ENCODE measurements around the gene GFI1B.
"Not testable (repeated sequence)": the region's sequence is repeated elsewhere in the genome, so short reads cannot be mapped to it uniquely, and the experiment has no call there.

Gene GFI1B

DNA sequence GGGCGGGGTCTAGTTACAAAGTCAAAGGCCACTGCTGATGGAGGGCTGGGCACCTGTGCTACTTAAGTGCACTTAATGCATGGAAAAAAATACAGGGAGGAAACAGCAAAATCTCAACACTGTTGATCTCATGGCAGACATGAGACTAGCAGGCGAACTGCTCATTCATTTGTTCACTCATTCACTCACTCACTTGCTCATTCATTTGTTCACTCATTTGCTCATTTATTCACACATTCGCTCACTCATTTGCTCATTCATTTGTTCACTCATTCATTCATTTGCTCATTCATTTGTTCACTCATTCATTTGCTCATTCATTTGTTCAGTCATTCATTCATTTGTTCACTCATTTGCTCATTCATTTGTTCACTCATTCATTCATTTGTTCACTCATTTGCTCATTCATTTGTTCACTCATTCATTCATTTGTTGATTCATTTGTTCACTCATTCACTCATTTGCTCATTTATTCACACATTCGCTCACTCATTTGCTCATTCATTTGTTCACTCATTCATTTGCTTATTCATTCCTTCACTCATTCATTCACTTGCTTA is 11.6 kb downstream of the GFI1B start:
- not testable (repeated sequence) for H3K4me2 ChIP-seq (ENCODE audit: low read length); H3K36me3 ChIP-seq (ENCODE audit: control insufficient read depth, insufficient read depth, low read length); H3K79me2 ChIP-seq (ENCODE audit: control insufficient read depth, insufficient read depth, low read length); H3K27ac ChIP-seq (ENCODE audit: low read depth, low read length); H4K8ac ChIP-seq (ENCODE audit: low read depth, low read length); H3K79me1 ChIP-seq (ENCODE audit: low read length); H2BK15ac ChIP-seq (replicated peaks; ENCODE audit: low read depth); H3K4me3 ChIP-seq (ENCODE audit: low read length); H3K4ac ChIP-seq (ENCODE audit: low read depth, low read length); H3K9ac ChIP-seq (ENCODE audit: low read length); H3K56ac ChIP-seq (ENCODE audit: low read length); H3K18ac ChIP-seq (ENCODE audit: low read length); H2BK120ac ChIP-seq (ENCODE audit: low read depth, low read length); H3K27me3 ChIP-seq (ENCODE audit: insufficient read depth, low read length, poor library complexity); H2AK5ac ChIP-seq (ENCODE audit: low read length); H4K5ac ChIP-seq (ENCODE audit: low read length); H3K23ac ChIP-seq (ENCODE audit: low read length); H2BK5ac ChIP-seq (ENCODE audit: low read length)
- DNase-seq = peak; percentile 66
- H3K4me1 ChIP-seq (ENCODE audit: control insufficient read depth, low read depth, low read length) = peaks cover 13% of the 10 kb centered on the region
- no CpG with 5 or more reads among the region's 4 CpGs for WGBS (ENCODE audit: extremely low coverage, insufficient coverage, low lambda C conversion rate)

- Histone ChIP-seq H3K79me1 (ENCODE audit: low read length) (no peaks in the 10 kb centered on the region), H2BK5ac (ENCODE audit: low read length) (peak overlapping the region; percentile 5), H3K79me2 (ENCODE audit: control insufficient read depth, insufficient read depth, low read length) (no peaks in the 10 kb centered on the region), H3K27me3 (ENCODE audit: insufficient read depth, low read length, poor library complexity) (no peaks in the 10 kb centered on the region), H3K56ac (ENCODE audit: low read length) (peak overlapping the region; percentile 54), H3K36me3 (ENCODE audit: control insufficient read depth, insufficient read depth, low read length) (no peaks in the 10 kb centered on the region), H3K23ac (ENCODE audit: low read length) (no peak overlapping the region), H4K5ac (ENCODE audit: low read length) (no peak overlapping the region), H2BK15ac (replicated peaks; ENCODE audit: low read depth) (no peak overlapping the region), H3K9ac (ENCODE audit: low read length) (no peak overlapping the region), H2AK5ac (ENCODE audit: low read length) (no peak overlapping the region), H3K4ac (ENCODE audit: low read depth, low read length) (peak overlapping the region; percentile 20), H3K4me1 (ENCODE audit: control insufficient read depth, low read depth, low read length) (peaks cover 13% of the 10 kb centered on the region), H3K4me2 (ENCODE audit: low read length) (no peak overlapping the region), H2BK120ac (ENCODE audit: low read depth, low read length) (no peak overlapping the region), H3K27ac (ENCODE audit: low read depth, low read length) (peak overlapping the region; percentile 84), H3K18ac (ENCODE audit: low read length) (no peak overlapping the region), H3K4me3 (ENCODE audit: low read length) (no peak overlapping the region), H4K8ac (ENCODE audit: low read depth, low read length) (no peak overlapping the region)
- no CpG with 5 or more reads among the region's 14 CpGs for WGBS (ENCODE audit: extremely low coverage, insufficient coverage, low lambda C conversion rate)
- no peak for DNase-seq
Observed at GRCh38 chr9:132990781-132991180, 12.3 kb downstream of the GFI1B start.

DNA sequence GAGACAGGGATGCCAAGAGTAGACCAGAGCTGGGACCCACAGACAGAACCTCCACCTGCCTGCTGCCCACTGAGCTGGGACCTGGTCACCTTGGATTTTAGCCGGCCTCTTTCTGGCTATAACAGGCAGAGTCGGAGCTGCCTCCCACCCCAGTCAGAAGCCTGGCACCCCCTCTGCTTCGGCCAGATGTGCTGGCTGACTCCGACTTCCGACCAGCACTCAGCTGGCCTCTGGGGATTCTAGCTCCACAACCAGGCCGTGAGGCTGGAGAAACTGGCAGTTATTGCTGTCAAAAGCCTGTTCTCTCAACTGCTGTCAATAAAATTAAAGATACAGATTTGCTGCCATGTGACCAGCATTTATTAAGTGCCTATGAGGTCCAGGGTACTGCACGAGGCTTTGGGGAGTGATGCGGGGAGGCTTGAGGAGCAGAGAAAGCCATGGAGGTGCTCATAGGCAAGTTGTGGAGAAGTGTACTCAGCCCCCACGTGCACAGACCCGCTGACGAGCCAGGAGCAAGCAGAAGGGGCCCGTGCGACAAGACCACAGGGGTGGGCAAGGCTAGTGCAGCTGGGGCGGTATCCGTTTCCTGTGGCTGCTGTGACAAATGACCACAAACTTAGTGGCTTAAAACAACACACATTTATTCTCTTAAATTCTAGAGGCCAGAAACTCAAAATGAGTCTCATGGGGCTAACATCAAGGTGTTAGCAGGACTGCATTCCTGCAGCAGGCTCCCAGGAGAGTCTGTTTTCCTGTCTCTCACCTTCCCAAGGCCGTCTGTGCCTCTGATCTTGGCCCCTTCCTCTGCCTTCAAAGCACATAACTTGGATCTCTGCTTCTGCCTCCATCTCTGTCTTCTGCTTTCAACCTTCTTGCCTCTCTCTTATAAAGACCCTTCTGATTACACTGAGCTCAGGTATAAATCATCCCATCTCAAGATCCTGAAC is 13.1 kb downstream of the GFI1B start:
- Histone ChIP-seq H2BK15ac (replicated peaks; ENCODE audit: low read depth) (no peak overlapping the region), H3K36me3 (ENCODE audit: control insufficient read depth, insufficient read depth, low read length) (no peaks in the 10 kb centered on the region), H3K27me3 (ENCODE audit: insufficient read depth, low read length, poor library complexity) (no peaks in the 10 kb centered on the region), H4K8ac (ENCODE audit: low read depth, low read length) (no peak overlapping the region), H3K18ac (ENCODE audit: low read length) (peak overlapping the region; percentile 33), H3K27ac (ENCODE audit: low read depth, low read length) (peak overlapping the region; percentile 84), H2AK5ac (ENCODE audit: low read length) (peak overlapping the region; percentile 14), H3K56ac (ENCODE audit: low read length) (peak overlapping the region; percentile 68), H3K4ac (ENCODE audit: low read depth, low read length) (no peak overlapping the region), H4K5ac (ENCODE audit: low read length) (no peak overlapping the region), H3K9ac (ENCODE audit: low read length) (peak overlapping the region; percentile 4), H3K4me2 (ENCODE audit: low read length) (no peak overlapping the region), H3K23ac (ENCODE audit: low read length) (no peak overlapping the region), H3K79me2 (ENCODE audit: control insufficient read depth, insufficient read depth, low read length) (no peaks in the 10 kb centered on the region), H3K4me1 (ENCODE audit: control insufficient read depth, low read depth, low read length) (peaks cover 13% of the 10 kb centered on the region), H3K79me1 (ENCODE audit: low read length) (no peaks in the 10 kb centered on the region), H3K4me3 (ENCODE audit: low read length) (no peak overlapping the region), H2BK5ac (ENCODE audit: low read length) (peak overlapping the region; percentile 66), H2BK120ac (ENCODE audit: low read depth, low read length) (peak overlapping the region; percentile 31)
- WGBS (ENCODE audit: extremely low coverage, insufficient coverage, low lambda C conversion rate) = no CpG with 5 or more reads among the region's 16 CpGs
- peak; percentile 89 for DNase-seq

DNA sequence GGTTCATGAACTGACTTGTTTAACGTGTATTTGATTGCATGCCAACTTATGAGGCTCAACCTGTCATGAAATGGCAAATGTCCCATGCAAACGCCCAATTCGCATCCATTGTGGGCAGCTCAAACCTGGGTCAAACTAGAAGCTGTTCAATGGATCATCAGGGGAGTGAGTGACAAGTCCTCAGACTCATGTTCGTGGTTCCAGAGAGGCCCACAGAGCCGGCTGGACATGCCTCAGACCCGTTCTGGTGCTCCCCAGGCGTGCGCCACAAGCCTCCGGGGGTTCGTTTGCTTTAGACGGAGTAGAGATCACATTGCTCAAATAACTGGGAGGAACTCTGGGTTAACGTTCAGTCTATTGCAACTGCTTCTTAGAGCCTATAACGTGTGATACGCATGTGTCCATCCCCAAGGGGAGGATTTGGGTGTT is 15.0 kb downstream of the GFI1B start:
- no peak for DNase-seq
- Histone ChIP-seq H4K5ac (ENCODE audit: low read length) (no peak overlapping the region), H2BK15ac (replicated peaks; ENCODE audit: low read depth) (no peak overlapping the region), H3K56ac (ENCODE audit: low read length) (peak overlapping the region; percentile 25), H3K23ac (ENCODE audit: low read length) (no peak overlapping the region), H3K9ac (ENCODE audit: low read length) (no peak overlapping the region), H4K8ac (ENCODE audit: low read depth, low read length) (no peak overlapping the region), H3K27me3 (ENCODE audit: insufficient read depth, low read length, poor library complexity) (no peaks in the 10 kb centered on the region), H3K36me3 (ENCODE audit: control insufficient read depth, insufficient read depth, low read length) (no peaks in the 10 kb centered on the region), H3K4me1 (ENCODE audit: control insufficient read depth, low read depth, low read length) (peaks cover 13% of the 10 kb centered on the region), H3K18ac (ENCODE audit: low read length) (peak overlapping the region; percentile 6), H2BK5ac (ENCODE audit: low read length) (no peak overlapping the region), H2BK120ac (ENCODE audit: low read depth, low read length) (no peak overlapping the region), H3K4me2 (ENCODE audit: low read length) (no peak overlapping the region), H3K79me2 (ENCODE audit: control insufficient read depth, insufficient read depth, low read length) (no peaks in the 10 kb centered on the region), H2AK5ac (ENCODE audit: low read length) (no peak overlapping the region), H3K79me1 (ENCODE audit: low read length) (no peaks in the 10 kb centered on the region), H3K4ac (ENCODE audit: low read depth, low read length) (no peak overlapping the region), H3K27ac (ENCODE audit: low read depth, low read length) (no peak overlapping the region), H3K4me3 (ENCODE audit: low read length) (no peak overlapping the region)
- no CpG with 5 or more reads among the region's 14 CpGs for WGBS (ENCODE audit: extremely low coverage, insufficient coverage, low lambda C conversion rate)

DNA sequence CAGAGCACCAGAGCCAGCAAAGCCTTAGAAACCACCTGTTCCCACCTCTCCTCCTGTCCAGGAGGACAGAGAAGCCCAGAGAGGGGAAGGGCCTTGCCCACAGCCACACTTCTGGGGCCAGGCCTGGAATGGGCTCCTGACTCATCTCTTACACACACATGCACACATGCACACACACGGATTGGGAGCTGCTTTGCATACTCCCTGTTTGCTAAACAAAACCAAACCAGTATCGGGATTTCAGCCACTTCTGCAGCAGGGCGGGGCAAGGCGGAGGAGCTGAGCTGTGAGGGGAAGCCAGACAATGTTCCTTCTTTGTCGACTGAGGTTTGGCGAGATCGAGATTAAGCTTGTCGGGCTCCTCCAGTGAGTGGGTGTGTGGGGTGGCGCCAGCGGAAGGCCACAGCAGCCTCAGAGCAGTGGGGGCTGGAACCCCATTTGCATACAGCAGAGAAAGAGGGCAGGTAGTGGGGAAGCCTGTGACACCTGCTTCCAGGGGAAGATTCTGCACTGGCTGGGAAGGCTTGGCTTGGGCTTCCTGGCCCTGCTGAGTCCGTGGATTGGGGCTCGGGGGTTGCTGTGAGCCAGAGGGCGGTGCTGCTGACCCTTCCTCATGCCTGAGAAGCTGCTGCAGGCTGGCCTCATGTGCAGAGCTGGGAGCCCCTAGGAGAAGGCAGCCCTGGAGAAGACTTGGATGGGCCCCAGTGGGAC is 16.1 kb downstream of the GFI1B start:
- no peak overlapping the region for H4K5ac ChIP-seq (ENCODE audit: low read length)
- no peak overlapping the region for H2BK120ac ChIP-seq (ENCODE audit: low read depth, low read length)
- no peaks in the 10 kb centered on the region for H3K79me1 ChIP-seq (ENCODE audit: low read length)
- H3K27me3 ChIP-seq (ENCODE audit: insufficient read depth, low read length, poor library complexity) = no peaks in the 10 kb centered on the region
- no peak overlapping the region for H2BK15ac ChIP-seq (replicated peaks; ENCODE audit: low read depth)
- H3K4me1 ChIP-seq (ENCODE audit: control insufficient read depth, low read depth, low read length) = peaks cover 13% of the 10 kb centered on the region
- no peak for DNase-seq
- H3K4me3 ChIP-seq (ENCODE audit: low read length) = no peak overlapping the region
- no peak overlapping the region for H4K8ac ChIP-seq (ENCODE audit: low read depth, low read length)
- no peaks in the 10 kb centered on the region for H3K79me2 ChIP-seq (ENCODE audit: control insufficient read depth, insufficient read depth, low read length)
- no peak overlapping the region for H3K4ac ChIP-seq (ENCODE audit: low read depth, low read length)
- no peak overlapping the region for H3K27ac ChIP-seq (ENCODE audit: low read depth, low read length)
- H3K4me2 ChIP-seq (ENCODE audit: low read length) = no peak overlapping the region
- H3K56ac ChIP-seq (ENCODE audit: low read length) = no peak overlapping the region
- WGBS (ENCODE audit: extremely low coverage, insufficient coverage, low lambda C conversion rate) = no CpG with 5 or more reads among the region's 13 CpGs
- no peak overlapping the region for H3K9ac ChIP-seq (ENCODE audit: low read length)
- no peak overlapping the region for H3K23ac ChIP-seq (ENCODE audit: low read length)
- no peaks in the 10 kb centered on the region for H3K36me3 ChIP-seq (ENCODE audit: control insufficient read depth, insufficient read depth, low read length)
- H2AK5ac ChIP-seq (ENCODE audit: low read length) = no peak overlapping the region
- H2BK5ac ChIP-seq (ENCODE audit: low read length) = no peak overlapping the region
- H3K18ac ChIP-seq (ENCODE audit: low read length) = no peak overlapping the region
